Measurements from ENCODE around the gene SND1. TPM values are rescaled to one million over a fixed set of nuclear protein-coding genes. Genes with fewer than 3 reads are reported as not detected.

The SND1 gene
- total and polyA plus RNA-seq, 10 of the 15 experiments (the other 5 are each of a cell fraction or from before 2014, with no cell fraction given): 52.4 to 270 (median 146) TPM

DNA sequence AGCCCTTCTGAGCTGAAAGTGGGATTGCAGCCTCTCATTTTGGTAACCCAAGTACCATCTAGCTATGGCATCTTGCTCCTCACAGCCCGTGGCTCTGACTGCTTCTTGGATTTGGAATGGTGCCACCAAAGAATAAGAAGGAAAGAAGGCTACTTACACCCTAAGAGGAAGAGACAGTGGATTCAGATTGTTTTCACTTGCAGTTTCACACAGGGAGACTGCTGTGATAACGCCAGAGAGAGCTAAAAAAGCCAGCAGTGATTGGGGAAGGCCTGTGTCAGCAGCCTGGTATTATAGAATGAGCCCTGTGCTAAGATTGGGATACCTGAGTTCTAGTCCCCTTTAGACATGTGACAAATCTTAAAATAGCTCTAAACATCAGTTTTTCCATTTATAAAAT, 382.8 kb downstream of the SND1 start (continued):
- no peak for TF ChIP-seq CTCF (IDR thresholded peaks at IDR 0.05 in 2 of 3, conservative IDR thresholded peaks at IDR 0.05 in 1 of 3; ENCODE audit: control insufficient read depth in 2 of 3, extremely low read depth in 1 of 3, insufficient read depth in 1 of 3, low read depth in 3 of 3, low read length in 3 of 3)
- no peak for TF ChIP-seq SMAD1 (IDR thresholded peaks at IDR 0.05; ENCODE audit: low read depth, partially characterized antibody)
- no peak for TF ChIP-seq NFIC (IDR thresholded peaks at IDR 0.05; ENCODE audit: low read depth, low read length)
- no peak for TF ChIP-seq ZNF384 (IDR thresholded peaks at IDR 0.05; ENCODE audit: borderline replicate concordance, low read depth, low read length)
- TF ChIP-seq SUZ12 (IDR thresholded peaks at IDR 0.05; ENCODE audit: unreplicated experiment): no peak

DNA sequence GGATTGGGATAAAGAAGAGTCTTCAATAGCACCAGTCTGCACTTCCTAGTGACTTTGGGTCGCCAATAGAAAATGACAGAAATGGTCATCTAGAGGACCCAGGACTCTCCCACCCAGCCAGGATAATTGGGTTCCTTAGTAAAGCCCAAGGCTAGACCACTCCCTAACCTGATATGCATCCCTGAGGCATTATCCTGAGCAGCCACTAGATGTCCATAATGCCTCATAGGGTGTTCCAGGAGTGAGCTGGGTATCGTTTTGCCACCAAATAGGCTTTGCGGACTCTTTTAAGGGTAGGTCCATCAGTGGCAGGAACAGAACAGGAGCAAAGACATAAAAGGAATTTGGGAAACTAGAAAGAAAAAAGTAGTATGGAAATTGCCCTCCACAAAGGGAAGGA, 383.7 kb downstream of the SND1 start:
- intact Hi-C loops (cut with micrococcal nuclease; ENCODE audit: unreplicated experiment) (loop anchor here (5.0 kb wide), 1 partner anchor 172 kb away; no protein-coding TSS in a partner anchor), in situ Hi-C loops (cut with MboI) (no loop called here)
- H3K9me3 ChIP-seq (replicated peaks; ENCODE audit: control insufficient read depth, insufficient read depth, low read length): no peaks in the 10 kb centered on the region
- no peaks in the 10 kb centered on the region for H3K27me3 ChIP-seq (replicated peaks in 1 of 2; ENCODE audit: control insufficient read depth in 2 of 2, insufficient read depth in 2 of 2, low read length in 1 of 2)
- peaks cover 29% of the 10 kb centered on the region for H4K20me1 ChIP-seq (ENCODE audit: control insufficient read depth, insufficient read depth)
- ATAC-seq (peak; percentile 22; the same call in 1 of the 3 replicates), FAIRE-seq (no peak), DNase-seq (ENCODE audit: low read depth, low spot score) (no peak)
- no peak overlapping the region for H3K4me2 ChIP-seq (ENCODE audit: control insufficient read depth, insufficient read depth)
- peaks cover 0 to 1% of the 10 kb centered on the region in 2 experiments; a peak in 1 of 4 replicates for H3K36me3 ChIP-seq (ENCODE audit: control insufficient read depth in 2 of 2, insufficient read depth in 2 of 2, low read length in 1 of 2)
- 92% methylated on average over 3 of the region's 3 CpGs for WGBS (ENCODE audit: insufficient coverage, insufficient replicate concordance, low lambda C conversion rate, missing lambda C conversion rate)
- ChIA-PET CTCF (interaction anchor here (0.6 to 1.5 kb wide), 6 partner anchors 10 to 345 kb away, joined by 3 to 4 read pairs (median 3); no protein-coding TSS in a partner anchor), POLR2A (no interaction called here), RAD21 (ENCODE audit: unreplicated experiment) (interaction anchor here (1.1 to 1.5 kb wide), 4 partner anchors 10 to 173 kb away, joined by 3 to 5 read pairs (median 4); no protein-coding TSS in a partner anchor), SMC1A (ENCODE audit: uncharacterized antibody, unreplicated experiment) (interaction anchor here (0.7 to 1.8 kb wide), 5 partner anchors 35 to 173 kb away, joined by 3 to 6 read pairs (median 3); no protein-coding TSS in a partner anchor)
- BruUV-seq (replicated peaks): no TSS peak
- H3K9ac ChIP-seq (ENCODE audit: control insufficient read depth, insufficient read depth, low read length): no peak overlapping the region
- H3K4me3 ChIP-seq: no peak overlapping the region
- peaks cover 1% of the 10 kb centered on the region; the same call in 1 of the 2 replicates for H3K79me2 ChIP-seq (ENCODE audit: control insufficient read depth, insufficient read depth, low read length)
- no peak overlapping the region for H3K27ac ChIP-seq (ENCODE audit: control insufficient read depth, insufficient read depth)
- peaks cover 45% of the 10 kb centered on the region for H3K4me1 ChIP-seq (ENCODE audit: control insufficient read depth, insufficient read depth, low read length)
- H2AFZ ChIP-seq (ENCODE audit: control insufficient read depth, low read depth, low read length): no peak overlapping the region
- no peak for TF ChIP-seq SUZ12 (IDR thresholded peaks at IDR 0.05; ENCODE audit: unreplicated experiment)
- peak; percentile 27 to 44 (median 33); a peak in 4 of 6 replicates for TF ChIP-seq CTCF (IDR thresholded peaks at IDR 0.05 in 2 of 3, conservative IDR thresholded peaks at IDR 0.05 in 1 of 3; ENCODE audit: control insufficient read depth in 2 of 3, extremely low read depth in 1 of 3, insufficient read depth in 1 of 3, low read depth in 3 of 3, low read length in 3 of 3)
- no peak for TF ChIP-seq ATF7 (IDR thresholded peaks at IDR 0.05; ENCODE audit: low read depth)
- TF ChIP-seq IKZF1 (conservative IDR thresholded peaks at IDR 0.05): no peak
- TF ChIP-seq, protein P1, sequence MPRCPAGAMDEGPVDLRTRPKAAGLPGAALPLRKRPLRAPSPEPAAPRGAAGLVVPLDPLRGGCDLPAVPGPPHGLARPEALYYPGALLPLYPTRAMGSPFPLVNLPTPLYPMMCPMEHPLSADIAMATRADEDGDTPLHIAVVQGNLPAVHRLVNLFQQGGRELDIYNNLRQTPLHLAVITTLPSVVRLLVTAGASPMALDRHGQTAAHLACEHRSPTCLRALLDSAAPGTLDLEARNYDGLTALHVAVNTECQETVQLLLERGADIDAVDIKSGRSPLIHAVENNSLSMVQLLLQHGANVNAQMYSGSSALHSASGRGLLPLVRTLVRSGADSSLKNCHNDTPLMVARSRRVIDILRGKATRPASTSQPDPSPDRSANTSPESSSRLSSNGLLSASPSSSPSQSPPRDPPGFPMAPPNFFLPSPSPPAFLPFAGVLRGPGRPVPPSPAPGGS (IDR thresholded peaks at IDR 0.05; ENCODE audit: borderline replicate concordance, insufficient read depth, low read depth, low read length, poor library complexity, severe bottlenecking): no peak
- no peak for TF ChIP-seq JUND (IDR thresholded peaks at IDR 0.05; ENCODE audit: low read depth, low read length)
- TF ChIP-seq RAD21 (IDR thresholded peaks at IDR 0.05; ENCODE audit: insufficient read depth, low read depth, low read length): peak; percentile 44; the same call in 1 of the 2 replicates
- no peak for TF ChIP-seq MAX (IDR thresholded peaks at IDR 0.05; ENCODE audit: low read depth, low read length)
- TF ChIP-seq PBX3 (IDR thresholded peaks at IDR 0.05; ENCODE audit: insufficient replicate concordance, low read depth, low read length): no peak
- no peak for TF ChIP-seq NFYA (IDR thresholded peaks at IDR 0.05; ENCODE audit: borderline replicate concordance, low read depth, low read length)

Data from GM12878 (cell line).